Type B pancreatic cell (in vitro differentiated cells): Measurements from ENCODE around the gene EHMT1. TPM values are rescaled to one million over a fixed set of nuclear protein-coding genes. Genes with fewer than 3 reads are reported as not detected.

ENCODE experiments used
- DNase-seq: peaks from one replicate; pipeline ENCODE4 v3.0.0; 2021; ENCODE audit warnings: mixed read lengths; ENCODE audit not compliant: unreplicated experiment; ENCODE audit errors: extremely low spot score
- H3K27ac Mint-ChIP-seq: 2 replicates; pipeline ENCODE4 v1.8.0; 2021; ENCODE audit warnings: mild to moderate bottlenecking, mixed read lengths
- H3K27me3 Mint-ChIP-seq: 2 replicates; pipeline ENCODE4 v1.8.0; 2021; ENCODE audit warnings: mixed read lengths
- H3K36me3 Mint-ChIP-seq: 2 replicates; pipeline ENCODE4 v1.8.0; 2021; ENCODE audit warnings: mixed read lengths
- H3K4me1 Mint-ChIP-seq: one replicate; pipeline ENCODE4 v1.8.0; 2021; ENCODE audit warnings: mixed read lengths; ENCODE audit not compliant: unreplicated experiment
- H3K4me3 Mint-ChIP-seq: 2 replicates; pipeline ENCODE4 v1.8.0; 2021; ENCODE audit warnings: mild to moderate bottlenecking, mixed read lengths
- H3K9me3 Mint-ChIP-seq: 2 replicates; pipeline ENCODE4 v1.8.0; 2021; ENCODE audit warnings: mixed read lengths
- total RNA-seq: library from RNA; stranded (reverse); gene quantifications from 2 replicates; pipeline ENCODE4 v1.2.1, GENCODE V29; 2021; ENCODE audit warnings: low replicate concordance
- TF ChIP-seq, protein P1 (sequence below): fragments of 200-600 bp; sonication (generic); conservative IDR thresholded peaks from 2 replicates; pipeline ENCODE4 v1.5.0; 2021; ENCODE audit warnings: antibody characterized with exemption, mild to moderate bottlenecking

The EHMT1 gene
- total RNA-seq, 1 donor from 2014 or later: 111 TPM

DNA sequence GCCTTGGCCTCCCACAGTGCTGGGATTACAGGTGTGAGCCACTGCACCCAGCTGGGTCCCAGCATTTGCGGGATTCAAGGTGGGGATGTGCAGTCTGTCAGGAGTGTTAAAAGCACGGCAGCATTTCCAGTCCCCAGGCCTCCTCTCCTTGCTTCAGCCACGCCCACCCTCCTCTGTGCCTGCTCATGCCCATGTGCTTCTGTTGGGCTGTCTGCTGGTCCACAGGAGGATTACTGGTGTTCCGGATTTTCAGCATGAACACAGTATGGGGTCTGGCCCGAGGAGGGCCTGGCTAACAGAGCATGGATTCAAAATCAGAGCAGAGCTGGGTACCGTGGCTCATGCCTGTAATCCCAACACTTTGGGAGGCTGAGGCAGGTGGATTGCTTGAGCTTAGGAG lies 7.9 kb upstream of the EHMT1 start:
- Mint-ChIP-seq H3K4me1 (peaks cover 11% of the 10 kb centered on the region), H3K36me3 (no peaks in the 10 kb centered on the region), H3K9me3 (no peaks in the 10 kb centered on the region), H3K27ac (peak overlapping the region; percentile 99), H3K27me3 (peaks cover 7% of the 10 kb centered on the region), H3K4me3 (peak overlapping the region; percentile 33)
- TF ChIP-seq, protein P1, sequence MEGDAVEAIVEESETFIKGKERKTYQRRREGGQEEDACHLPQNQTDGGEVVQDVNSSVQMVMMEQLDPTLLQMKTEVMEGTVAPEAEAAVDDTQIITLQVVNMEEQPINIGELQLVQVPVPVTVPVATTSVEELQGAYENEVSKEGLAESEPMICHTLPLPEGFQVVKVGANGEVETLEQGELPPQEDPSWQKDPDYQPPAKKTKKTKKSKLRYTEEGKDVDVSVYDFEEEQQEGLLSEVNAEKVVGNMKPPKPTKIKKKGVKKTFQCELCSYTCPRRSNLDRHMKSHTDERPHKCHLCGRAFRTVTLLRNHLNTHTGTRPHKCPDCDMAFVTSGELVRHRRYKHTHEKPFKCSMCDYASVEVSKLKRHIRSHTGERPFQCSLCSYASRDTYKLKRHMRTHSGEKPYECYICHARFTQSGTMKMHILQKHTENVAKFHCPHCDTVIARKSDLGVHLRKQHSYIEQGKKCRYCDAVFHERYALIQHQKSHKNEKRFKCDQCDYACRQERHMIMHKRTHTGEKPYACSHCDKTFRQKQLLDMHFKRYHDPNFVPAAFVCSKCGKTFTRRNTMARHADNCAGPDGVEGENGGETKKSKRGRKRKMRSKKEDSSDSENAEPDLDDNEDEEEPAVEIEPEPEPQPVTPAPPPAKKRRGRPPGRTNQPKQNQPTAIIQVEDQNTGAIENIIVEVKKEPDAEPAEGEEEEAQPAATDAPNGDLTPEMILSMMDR: no peak
- DNase-seq: no peak

- Mint-ChIP-seq H3K36me3 (no peaks in the 10 kb centered on the region), H3K27ac (peak overlapping the region; percentile 99)
- peak; percentile 83 for DNase-seq
Measured at GRCh38 chr9:137611623-137612609, 6.9 kb upstream of the EHMT1 start.

DNA sequence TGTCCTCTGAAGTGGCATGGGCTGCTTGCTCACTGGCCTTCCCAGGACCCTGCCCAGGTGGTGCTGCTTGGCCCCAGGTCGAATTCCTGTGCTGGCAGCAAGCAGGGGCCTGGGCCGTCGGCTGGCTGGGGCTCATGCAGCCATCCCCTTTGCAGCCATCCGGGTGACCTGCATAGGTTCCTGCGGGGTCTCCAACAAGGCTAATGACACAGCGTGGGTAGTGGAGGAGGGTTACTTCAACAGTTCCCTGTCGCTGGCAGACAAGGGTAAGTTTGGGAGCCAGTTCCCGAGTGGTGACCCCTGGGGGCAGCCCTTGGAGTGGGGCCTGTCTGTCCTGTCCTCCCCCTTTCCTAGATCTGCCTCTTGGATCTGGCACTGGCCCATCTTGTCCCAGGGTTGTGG lies 6.1 kb upstream of the EHMT1 start:
- Mint-ChIP-seq H3K27me3 (no peaks in the 10 kb centered on the region), H3K27ac (peak overlapping the region; percentile 99), H3K4me3 (no peak overlapping the region), H3K36me3 (no peaks in the 10 kb centered on the region), H3K9me3 (no peaks in the 10 kb centered on the region), H3K4me1 (peaks cover 12% of the 10 kb centered on the region)
- no peak for DNase-seq
- TF ChIP-seq, protein P1: no peak

More at GRCh38 chr9:137611623-137612609, 6.9 kb upstream of the EHMT1 start:
- Mint-ChIP-seq H3K9me3 (no peaks in the 10 kb centered on the region), H3K27me3 (peaks cover 4% of the 10 kb centered on the region), H3K4me3 (peak overlapping the region; percentile 76), H3K4me1 (peaks cover 9% of the 10 kb centered on the region)
- TF ChIP-seq, protein P1: no peak

- no peak for DNase-seq
- no peak overlapping the region for H3K4me3 Mint-ChIP-seq
- no peaks in the 10 kb centered on the region for H3K9me3 Mint-ChIP-seq
- peaks cover 14% of the 10 kb centered on the region for H3K4me1 Mint-ChIP-seq
- no peaks in the 10 kb centered on the region for H3K36me3 Mint-ChIP-seq
- H3K27me3 Mint-ChIP-seq: no peaks in the 10 kb centered on the region
- TF ChIP-seq, protein P1: no peak
- peak overlapping the region; percentile 99 for H3K27ac Mint-ChIP-seq
Measured at GRCh38 chr9:137613259-137613658, 5.5 kb upstream of the EHMT1 start.

- Mint-ChIP-seq H3K27me3 (no peaks in the 10 kb centered on the region), H3K4me1 (peaks cover 14% of the 10 kb centered on the region), H3K9me3 (no peaks in the 10 kb centered on the region), H3K36me3 (no peaks in the 10 kb centered on the region), H3K27ac (peak overlapping the region; percentile 99), H3K4me3 (no peak overlapping the region)
- DNase-seq: no peak
- TF ChIP-seq, protein P1: no peak
Measured at GRCh38 chr9:137613738-137614523, 4.9 kb upstream of the EHMT1 start.
